Heart left ventricle (tissue), 16 donors: Measurements from ENCODE around the gene SLFN12L. TPM values are rescaled to one million over a fixed set of nuclear protein-coding genes. Genes with fewer than 3 reads are reported as not detected.

ENCODE experiments used
- ATAC-seq, 4 donors: fragments of 200-7000 bp; cut with Tn5 transposase; one replicate each; pipeline ENCODE4 v1.9.1; 2020 to 2022; ENCODE audit warnings: moderate library complexity in 4 of 4, mild to moderate bottlenecking in 3 of 4, moderate number of reproducible peaks in 1 of 4
- DNase-seq, 5 donors: peaks; one replicate each; pipeline ENCODE4 v3.0.0-alpha.2; 2020
- H3K27ac ChIP-seq, 12 donors: fragments of 200-600 bp; sonication (generic) in 4 of 12; one replicate each; pipeline versions ENCODE4 v1.5.0 to v1.8.0; 2016 to 2022; ENCODE audit warnings: mild to moderate bottlenecking in 2 of 12
- H3K27me3 ChIP-seq, 9 donors: fragments of 200-600 bp; sonication (generic) in 2 of 9; one replicate each; pipeline versions ENCODE4 v1.5.1 to v1.8.0; 2016 to 2022; ENCODE audit warnings: mild to moderate bottlenecking in 3 of 9
- H3K36me3 ChIP-seq, 9 donors: fragments of 200-600 bp; sonication (generic) in 2 of 9; one replicate each; pipeline versions ENCODE4 v1.5.0 to v1.8.0; 2018 to 2022; ENCODE audit warnings: mild to moderate bottlenecking in 2 of 9
- H3K4me1 ChIP-seq, 12 donors: fragments of 200-600 bp; sonication (generic) in 4 of 12; one replicate each; pipeline versions ENCODE4 v1.5.0 to v1.8.0; 2016 to 2022; ENCODE audit warnings: mild to moderate bottlenecking in 3 of 12
- H3K4me3 ChIP-seq, 12 donors: fragments of 200-600 bp; sonication (generic) in 4 of 12; one replicate each; pipeline versions ENCODE4 v1.5.0 to v1.8.0; 2017 to 2022; ENCODE audit warnings: mild to moderate bottlenecking in 9 of 12, moderate library complexity in 4 of 12
- H3K9me3 ChIP-seq, 12 donors: fragments of 200-600 bp; sonication (generic) in 4 of 12; one replicate each; pipeline versions ENCODE4 v1.5.0 to v1.8.0; 2016 to 2022; ENCODE audit warnings: mild to moderate bottlenecking in 1 of 12
- POLR2A ChIP-seq, 2 donors: fragments of 450-650 bp; IDR thresholded peaks; one replicate each; pipeline ENCODE4 v1.6.1; 2017; ENCODE audit warnings: antibody characterized with exemption in 2 of 2, mild to moderate bottlenecking in 2 of 2, moderate library complexity in 2 of 2
- WGBS, 4 donors: extraction: QIAGEN DNeasy Blood & Tissue Kit in 2 of 4; methylation state at CpG; one replicate each; pipeline versions ENCODE4 v1.1.5 to v1.1.7; 2013 to 2018; 5-methylcytosine and 5-hydroxymethylcytosine counted together
- intact Hi-C, 10 donors: fragments of 100-400 bp; cut with DNase I; formaldehyde crosslinking; loops; one replicate each; pipeline versions ENCODE4 v1.11.1 to v1.14.2; 2022
- polyA plus RNA-seq, 2 donors: library from polyadenylated mRNA; stranded (reverse); fragments of 200-250 nt; gene quantifications; one replicate each; pipeline ENCODE4 v1.2.3, GENCODE V29; 2013
- total RNA-seq, 9 donors: library from RNA; depleted of rRNA in 2 of 9; stranded (reverse); fragments of >200 nt in 2 of 9; fragmentation: NEBNext Ultra II Directional in 3 of 9; extraction: Animal tissue kit (Norgen Biotek cat#: 25700) in 3 of 9; gene quantifications; one replicate each; pipeline versions ENCODE4 v1.1.0 to v1.2.4, GENCODE V29; 2016 to 2023
- TF ChIP-seq, protein P1 (sequence below), 12 donors: fragments of 200-600 bp; sonication (generic) in 4 of 12; IDR thresholded peaks; one replicate each; pipeline versions ENCODE4 v1.5.0 to v1.8.0; 2018 to 2022; ENCODE audit warnings: antibody characterized with exemption in 12 of 12, mild to moderate bottlenecking in 5 of 12
- donor health status: ischemic (EF 13 %, LVEDD 7.1; RV severe dilation, severe dysfunction).
- donor health status: healthy with polysubstance abuse.
- donor health status: DM: no; HTN: yes; CAD: no.
- donor health status: DM: no; HTN: no; CAD: no.
- donor health status: ischemic (EF 25% LVEDD 6.9; RV normal size, moderate dysfunction).
- donor health status: ischemic (EF 25% LVEDD 5.7; RV mildly dilated, moderate dysfunction).
- donor health status: healthy.
- donor health status: DM: yes; HTN: yes; CAD: no.
- donor health status: ischemic (EF 35%, LVEDD 5.7; RV mildly dilated, moderate dysfunction).
- donor health status: nonischemic (EF 11% LVEDD 7.7; RV severe dilation, severe dysfunction).
- donor health status: DM: yes; HTN: yes; CAD: no.
- donor health status: PGD.
- donor health status: ischemic (EF 29% LVEDD 5.4; RV normal size, mild dysfunction).
- donor health status: nonischemic (EF 23%, LVEDD 6.1; RV moderate dilation, normal function).

The SLFN12L gene
- total and polyA plus RNA-seq, 11 donors: 0.14 to 7.3 (median 0.60) TPM

DNA sequence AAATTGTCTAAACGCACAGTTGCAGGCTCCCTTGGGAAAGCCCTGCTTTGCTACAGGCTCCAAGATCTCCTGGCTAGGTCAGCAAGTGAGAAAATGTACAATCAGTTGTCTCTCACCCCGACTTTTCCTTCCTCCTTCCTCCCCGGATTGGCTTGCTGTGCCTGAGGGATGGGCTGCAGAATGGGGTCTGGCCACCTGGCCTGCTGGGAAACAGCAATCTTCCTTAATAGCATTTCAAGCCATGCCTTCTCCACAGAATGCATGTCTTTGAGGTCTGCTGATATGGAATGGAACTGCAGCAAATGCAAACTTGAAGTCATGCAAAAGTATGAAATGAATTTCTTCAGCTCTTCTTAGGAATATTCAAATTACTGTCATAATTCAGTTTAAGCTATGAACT lies 46.1 kb downstream of the SLFN12L start:
- Histone ChIP-seq H3K9me3 (no peaks in the 10 kb centered on the region), H3K36me3 (no peaks in the 10 kb centered on the region), H3K4me1 (peaks cover 0 to 31% (median 6%) of the 10 kb centered on the region in 12 donors), H3K27me3 (peaks cover 15 to 96% (median 72%) of the 10 kb centered on the region in 9 donors), H3K27ac (no peak overlapping the region), H3K4me3 (no peak overlapping the region)
- no peak for TF ChIP-seq POLR2A (IDR thresholded peaks at IDR 0.05)
- TF ChIP-seq, protein P1, sequence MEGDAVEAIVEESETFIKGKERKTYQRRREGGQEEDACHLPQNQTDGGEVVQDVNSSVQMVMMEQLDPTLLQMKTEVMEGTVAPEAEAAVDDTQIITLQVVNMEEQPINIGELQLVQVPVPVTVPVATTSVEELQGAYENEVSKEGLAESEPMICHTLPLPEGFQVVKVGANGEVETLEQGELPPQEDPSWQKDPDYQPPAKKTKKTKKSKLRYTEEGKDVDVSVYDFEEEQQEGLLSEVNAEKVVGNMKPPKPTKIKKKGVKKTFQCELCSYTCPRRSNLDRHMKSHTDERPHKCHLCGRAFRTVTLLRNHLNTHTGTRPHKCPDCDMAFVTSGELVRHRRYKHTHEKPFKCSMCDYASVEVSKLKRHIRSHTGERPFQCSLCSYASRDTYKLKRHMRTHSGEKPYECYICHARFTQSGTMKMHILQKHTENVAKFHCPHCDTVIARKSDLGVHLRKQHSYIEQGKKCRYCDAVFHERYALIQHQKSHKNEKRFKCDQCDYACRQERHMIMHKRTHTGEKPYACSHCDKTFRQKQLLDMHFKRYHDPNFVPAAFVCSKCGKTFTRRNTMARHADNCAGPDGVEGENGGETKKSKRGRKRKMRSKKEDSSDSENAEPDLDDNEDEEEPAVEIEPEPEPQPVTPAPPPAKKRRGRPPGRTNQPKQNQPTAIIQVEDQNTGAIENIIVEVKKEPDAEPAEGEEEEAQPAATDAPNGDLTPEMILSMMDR (IDR thresholded peaks at IDR 0.05): no peak
- DNase-seq: no peak
- ATAC-seq: no peak
- 11 to 30% (median 18%) methylated on average over 3 of the region's 3 CpGs for WGBS, 4 donors
- intact Hi-C loops: no loop called here

DNA sequence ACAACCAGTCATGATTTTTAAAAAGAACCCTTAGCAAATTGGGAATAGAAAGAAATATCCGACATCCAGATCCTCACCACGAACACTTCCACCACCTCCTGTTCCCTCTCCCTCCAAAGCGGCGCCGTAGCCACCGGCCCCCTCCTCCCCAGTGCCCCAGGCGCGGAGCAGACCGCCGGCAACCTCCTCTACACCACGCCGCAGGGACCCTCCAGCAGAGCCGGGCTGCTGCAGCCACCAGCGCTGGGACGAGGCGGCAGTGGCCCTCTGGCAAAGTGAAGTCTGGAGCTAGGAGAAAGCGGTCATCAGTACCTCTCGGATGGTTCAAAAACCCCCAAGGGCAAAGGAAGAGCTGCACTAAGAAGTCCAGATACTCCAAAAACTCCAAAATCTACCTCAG lies 47.5 kb downstream of the SLFN12L start:
- peaks cover 13 to 84% (median 61%) of the 10 kb centered on the region in 9 donors for H3K27me3 ChIP-seq
- H3K4me1 ChIP-seq: peaks cover 0 to 24% (median 6%) of the 10 kb centered on the region in 12 donors
- no peaks in the 10 kb centered on the region for H3K9me3 ChIP-seq
- H3K4me3 ChIP-seq: no peak overlapping the region
- no peak for TF ChIP-seq POLR2A (IDR thresholded peaks at IDR 0.05)
- TF ChIP-seq, protein P1 (IDR thresholded peaks at IDR 0.05): no peak
- intact Hi-C loops: loop anchor here in 4 of 10 donors (5.0 to 10.0 kb wide), 5 partner anchors 55 to 178 kb away; partner anchors contain the start of genes SLFN12 (in 2 of the 4) and SLFN11 (in 1 of the 4)
- ATAC-seq (no peak), DNase-seq (no peak)
- WGBS, 4 donors: 19 to 37% (median 33%) methylated on average over 18 of the region's 18 CpGs
- no peaks in the 10 kb centered on the region for H3K36me3 ChIP-seq
- H3K27ac ChIP-seq: no peak overlapping the region

DNA sequence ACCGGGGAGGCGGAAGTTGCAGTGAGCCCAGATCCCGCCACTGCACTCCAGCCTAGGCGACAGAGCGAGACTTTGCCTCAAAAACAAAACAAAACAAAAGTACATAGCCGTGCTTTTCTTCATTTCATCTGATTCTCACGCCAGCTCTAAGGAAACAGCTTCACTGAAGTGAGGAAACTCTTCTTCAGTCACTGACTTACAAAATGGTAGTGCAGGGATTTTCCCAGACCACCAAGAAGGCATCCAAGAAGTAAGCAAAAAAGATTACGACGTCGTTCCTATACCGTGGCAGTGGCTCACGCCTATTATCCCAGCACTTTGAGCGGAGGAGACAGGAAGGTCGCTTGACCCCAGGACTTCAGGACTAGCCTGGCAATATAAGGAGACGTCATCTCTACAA lies 48.5 kb downstream of the SLFN12L start:
- TF ChIP-seq POLR2A (IDR thresholded peaks at IDR 0.05): no peak
- TF ChIP-seq, protein P1 (IDR thresholded peaks at IDR 0.05): no peak
- DNase-seq (no peak), ATAC-seq (no peak)
- H3K9me3 ChIP-seq: no peaks in the 10 kb centered on the region
- H3K27me3 ChIP-seq: peaks cover 9 to 74% (median 55%) of the 10 kb centered on the region in 9 donors
- peaks cover 0 to 3% (median 0%) of the 10 kb centered on the region in 9 donors for H3K36me3 ChIP-seq
- peaks cover 0 to 24% (median 6%) of the 10 kb centered on the region in 12 donors for H3K4me1 ChIP-seq
- intact Hi-C loops: loop anchor here in 4 of 10 donors (5.0 to 10.0 kb wide), 5 partner anchors 54 to 177 kb away; partner anchors contain the start of genes SLFN12 (in 2 of the 4) and SLFN11 (in 1 of the 4)
- WGBS, 4 donors: 29 to 52% (median 39%) methylated on average over 15 of the region's 15 CpGs
- H3K27ac ChIP-seq: no peak overlapping the region
- peak overlapping the region in 1 of 12 donors; percentile 62 for H3K4me3 ChIP-seq

GRCh38 chr17:35486920-35487732 lies 50.4 kb downstream of the SLFN12L start:
- Histone ChIP-seq H3K4me1 (peaks cover 0 to 24% (median 6%) of the 10 kb centered on the region in 12 donors), H3K27ac (peak overlapping the region in 11 of 12 donors; percentile 4 to 61 (median 44)), H3K27me3 (peaks cover 9 to 58% (median 41%) of the 10 kb centered on the region in 9 donors), H3K36me3 (peaks cover 0 to 3% (median 0%) of the 10 kb centered on the region in 9 donors), H3K9me3 (peaks cover 0 to 10% (median 0%) of the 10 kb centered on the region in 12 donors), H3K4me3 (peak overlapping the region; percentile 38 to 77 (median 59))
- WGBS, 4 donors: 7 to 11% (median 9%) methylated on average over 42 of the region's 42 CpGs
- DNase-seq: peak; percentile 50 to 75 (median 61)
- ATAC-seq: peak in 3 of 4 donors; percentile 76 to 87 (median 85)
- no peak for TF ChIP-seq POLR2A (IDR thresholded peaks at IDR 0.05)
- TF ChIP-seq, protein P1 (IDR thresholded peaks at IDR 0.05): no peak
- intact Hi-C loops: loop anchor here in 4 of 10 donors (5.0 to 10.0 kb wide), 5 partner anchors 52 to 175 kb away; partner anchors contain the start of genes SLFN12 (in 2 of the 4) and SLFN11 (in 1 of the 4)
